Panc1 (cell line): ENCODE results near the gene CYP8B1.

Source experiments
- CTCF ChIP-seq: fragments of 450-650 bp; IDR thresholded peaks from 2 replicates; pipeline ENCODE4 v1.5.1; 2017; ENCODE audit warnings: mild to moderate bottlenecking
- REST ChIP-seq, 2 experiments: IDR thresholded peaks; 2 replicates each; pipeline ENCODE4 v1.6.1; 2011 to 2012; ENCODE audit warnings: low read depth in 2 of 2, control low read depth in 1 of 2, low read length in 1 of 2, mild to moderate bottlenecking in 1 of 2, moderate library complexity in 1 of 2; ENCODE audit not compliant: insufficient read depth in 1 of 2

- TF ChIP-seq CTCF = no peak
- TF ChIP-seq REST (IDR thresholded peaks at IDR 0.05; ENCODE audit: insufficient read depth in 1 of 2, low read depth in 2 of 2, low read length in 1 of 2) = no peak
These were observed 11.2 kb downstream of the CYP8B1 start for GRCh38 chr3:42864321-42864950.
